Hematopoietic multipotent progenitor cell (in vitro differentiated cells): ENCODE measurements around the gene CLPTM1L. TPM values are rescaled to one million over a fixed set of nuclear protein-coding genes. Genes with fewer than 3 reads are reported as not detected.
"Not testable (repeated sequence)": the region's sequence is repeated elsewhere in the genome, so short reads cannot be mapped to it uniquely, and the experiment has no call there.

Experiments used
- DNase-seq, 3 donors: peaks; one replicate each; pipeline ENCODE4 v3.0.0-alpha.2; 2011 to 2015; ENCODE audit warnings: low read depth in 2 of 3, low spot score in 2 of 3
- total RNA-seq: library from RNA; depleted of rRNA; stranded (reverse); fragments of >200 nt; gene quantifications from one replicate; pipeline ENCODE4 v1.2.3, GENCODE V29; 2012

Gene CLPTM1L
- total RNA-seq, 1 donor: 130 TPM

GRCh38 chr5:1280177-1281037, 64.5 kb downstream of the CLPTM1L start:
- no peak for DNase-seq

- DNase-seq: no peak
Observed at GRCh38 chr5:1279443-1280151, 65.3 kb downstream of the CLPTM1L start.

GRCh38 chr5:1278656-1279442, 66.0 kb downstream of the CLPTM1L start:
- no peak for DNase-seq

GRCh38 chr5:1278216-1278615, 66.7 kb downstream of the CLPTM1L start:
- DNase-seq: no peak

- DNase-seq: no peak
Observed at GRCh38 chr5:1277781-1278180, 67.1 kb downstream of the CLPTM1L start.

DNA sequence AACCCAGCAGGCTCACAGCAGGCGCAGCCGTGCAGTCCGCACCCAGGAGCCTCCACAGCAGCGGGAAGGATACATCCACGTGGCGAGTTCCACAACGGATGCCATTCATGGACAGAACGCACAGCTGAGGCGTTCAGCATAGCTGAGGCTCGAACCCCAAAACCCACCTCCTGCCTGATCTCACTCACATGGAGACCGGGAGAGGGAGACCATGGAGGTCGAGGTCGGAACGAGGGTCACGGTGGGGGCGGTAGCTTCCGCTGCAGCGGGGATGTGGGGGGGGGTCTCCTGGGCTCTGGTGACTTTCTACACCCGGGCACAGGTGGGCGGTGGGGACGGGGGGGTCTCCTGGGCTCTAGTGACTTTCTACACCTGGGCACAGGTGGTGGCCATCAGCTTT, 67.6 kb downstream of the CLPTM1L start:
- DNase-seq: no peak

DNA sequence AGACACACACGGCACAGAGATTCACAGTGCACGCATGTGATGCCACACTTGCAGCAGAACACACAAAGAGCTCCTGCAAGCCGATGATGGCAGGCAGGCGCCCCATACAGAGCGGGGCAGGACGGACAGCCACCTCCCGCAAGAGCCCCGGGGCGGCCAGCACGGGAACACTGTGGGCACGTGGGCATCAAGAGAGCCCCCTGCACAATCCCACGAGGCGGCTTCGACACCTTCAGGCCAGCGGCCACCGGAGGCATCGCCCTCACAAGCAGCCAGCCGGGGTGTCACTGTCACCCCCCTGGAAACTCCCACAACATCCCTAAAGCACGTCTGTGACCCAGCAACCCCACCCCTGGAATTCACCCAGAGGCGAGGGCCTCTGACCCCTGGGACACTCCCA, 68.0 kb downstream of the CLPTM1L start:
- DNase-seq: no peak

GRCh38 chr5:1275397-1276391, 69.2 kb downstream of the CLPTM1L start:
- not testable (repeated sequence) for DNase-seq

DNA sequence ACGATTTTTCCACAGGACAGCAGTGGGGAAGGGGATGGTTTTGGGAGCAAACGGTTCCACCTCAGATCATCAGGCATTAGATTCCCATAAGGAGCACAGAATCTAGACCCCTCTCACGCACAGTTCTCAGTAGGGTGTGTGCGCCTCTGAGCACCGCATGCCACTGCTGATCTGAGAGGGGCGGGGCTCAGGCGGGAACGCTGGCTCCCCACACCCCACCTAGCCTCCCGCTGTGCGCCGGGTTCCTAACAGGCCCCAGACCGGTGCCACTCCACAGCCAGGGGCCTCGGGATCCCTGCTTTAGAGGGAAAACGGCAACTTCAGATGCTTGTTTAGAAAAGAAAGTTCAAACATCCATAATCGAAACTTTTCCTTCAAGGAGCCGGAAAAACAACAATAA, 70.4 kb downstream of the CLPTM1L start:
- no peak for DNase-seq

- no peak for DNase-seq
Observed at GRCh38 chr5:1273745-1274144, 71.2 kb downstream of the CLPTM1L start.

GRCh38 chr5:1272201-1272600, 72.7 kb downstream of the CLPTM1L start:
- DNase-seq: no peak

DNA sequence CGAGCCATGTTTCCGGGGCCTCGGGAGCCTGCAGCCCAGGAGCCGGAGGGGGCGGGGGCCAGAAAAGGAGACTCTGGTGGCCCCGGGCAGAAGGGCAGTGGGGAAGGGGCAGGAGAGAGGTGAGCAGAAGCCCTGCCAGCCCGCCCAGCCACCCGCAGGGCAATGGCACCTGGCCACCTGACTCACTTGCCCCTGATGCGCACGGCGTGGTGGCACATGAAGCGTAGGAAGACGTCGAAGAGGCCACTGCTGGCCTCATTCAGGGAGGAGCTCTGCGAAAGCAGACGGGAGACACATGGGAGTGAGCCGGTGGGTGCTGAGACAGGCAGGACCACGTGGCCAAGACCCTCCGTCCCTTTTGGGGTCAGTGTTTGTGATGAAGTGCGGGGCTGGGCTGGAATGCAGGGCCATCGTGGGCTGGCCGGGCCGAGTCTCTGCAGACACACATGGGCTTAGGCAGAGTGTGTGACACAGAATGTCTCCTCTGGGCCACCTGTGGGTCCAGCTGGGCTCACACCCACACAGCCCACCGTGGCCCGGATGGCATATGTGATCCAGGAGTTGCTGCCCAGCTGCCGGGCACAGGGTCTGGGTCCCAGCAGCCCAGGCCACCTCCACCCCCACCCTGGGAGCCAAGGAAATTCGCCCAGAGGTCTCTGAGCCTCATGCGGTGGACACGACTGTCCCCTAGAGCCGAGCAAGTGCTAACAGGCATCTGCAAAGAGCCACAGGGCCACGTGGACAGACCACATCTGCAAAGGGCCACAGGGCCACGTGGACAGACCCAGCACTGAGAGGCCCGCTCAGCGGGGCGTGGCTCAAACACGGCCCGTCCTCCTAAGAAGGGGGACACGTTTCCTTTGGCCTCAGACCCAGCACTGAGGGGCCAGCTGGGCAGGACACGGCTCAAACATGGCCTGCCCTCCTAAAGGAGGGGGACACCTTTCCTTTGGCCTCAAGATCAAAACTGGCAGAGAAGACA, 73.7 kb downstream of the CLPTM1L start:
- no peak for DNase-seq

- DNase-seq: no peak
Observed at GRCh38 chr5:1270426-1270825, 74.5 kb downstream of the CLPTM1L start.

DNA sequence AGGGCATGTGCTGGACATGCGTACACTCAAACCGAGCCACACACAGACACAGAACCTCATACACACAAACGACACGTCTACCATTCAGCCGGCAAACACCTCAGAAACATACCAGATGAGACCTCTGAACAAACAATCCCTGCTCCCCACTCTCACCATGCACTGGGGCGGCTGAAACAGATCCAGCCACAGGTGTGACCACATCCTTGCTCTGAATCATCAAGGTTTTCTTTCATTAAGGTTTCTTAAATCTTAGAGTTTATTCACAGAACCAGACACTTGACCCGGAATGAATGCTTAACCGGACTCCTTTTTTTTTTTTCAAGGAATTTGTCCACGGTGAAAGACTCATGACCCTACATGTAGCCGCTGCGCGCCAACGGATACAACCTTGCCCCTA, 76.2 kb downstream of the CLPTM1L start:
- no peak for DNase-seq

DNA sequence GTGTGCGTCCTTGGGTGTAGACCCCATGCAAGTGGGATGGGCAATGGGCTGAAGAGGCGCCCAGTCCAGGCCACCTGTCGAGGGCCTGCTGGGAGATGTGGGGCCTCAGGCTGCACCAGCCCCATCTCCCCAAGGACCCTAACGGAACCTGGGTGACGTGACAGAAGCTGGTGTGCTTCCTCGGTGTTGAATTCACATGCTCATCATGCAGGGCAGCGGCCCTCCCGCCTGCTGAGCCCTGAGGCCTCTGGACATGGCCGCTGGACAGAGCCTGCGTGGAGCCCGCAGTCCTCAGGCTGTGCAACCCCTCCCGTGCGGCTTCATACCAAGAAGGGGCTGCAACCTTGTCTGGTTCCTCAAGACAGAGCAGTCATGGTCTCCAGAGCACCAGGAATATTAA, 76.8 kb downstream of the CLPTM1L start:
- DNase-seq: no peak
